Endothelial cell of umbilical vein (primary cell): ENCODE results near the gene CENPL. TPM values are rescaled to one million over a fixed set of nuclear protein-coding genes. Genes with fewer than 3 reads are reported as not detected.
"Not testable (repeated sequence)": the region's sequence is repeated elsewhere in the genome, so short reads cannot be mapped to it uniquely, and the experiment has no call there.

Source experiments
- BruUV-seq: library from RNA; stranded (reverse); fragments of 400-500 nt; replicated peaks from 2 replicates; lab custom pipeline; 2021; lab: Mats Ljungman, UMichigan
- CTCF ChIA-PET: fragments of 300-600, 350-600 bp; sonication (Branson Sonifier 250); formaldehyde crosslinking; loops from one replicate; lab custom pipeline; 2021; ENCODE audit warnings: antibody characterized with exemption, inconsistent platforms; lab: Charles Lee
- POLR2A ChIA-PET: fragments of 300-600, 350-600 bp; sonication (Branson Sonifier 250); formaldehyde crosslinking; loops from one replicate; lab custom pipeline; 2021; ENCODE audit warnings: antibody characterized with exemption, inconsistent platforms; lab: Charles Lee
- DNase-seq: peaks from one replicate; pipeline ENCODE4 v3.0.0-alpha.2; 2011; ENCODE audit warnings: low read depth, low spot score
- FAIRE-seq: peaks from 2 replicates; lab custom pipeline; 2011; peaks lifted over from hg19 to GRCh38; lab: Jason Lieb, UNC
- H2AFZ ChIP-seq: 2 replicates; pipeline ENCODE4 v1.6.0; 2012; ENCODE audit warnings: low read depth, low read length, control low read depth, inconsistent platforms
- H3K27ac ChIP-seq: 2 replicates; pipeline ENCODE4 v1.5.1; 2011; ENCODE audit warnings: low read depth, mild to moderate bottlenecking, control low read depth, low read length, moderate library complexity; ENCODE audit not compliant: insufficient read depth
- H3K27me3 ChIP-seq, 2 experiments: 2 replicates each; pipeline versions ENCODE4 v1.6.0 to v1.6.1; 2011; ENCODE audit warnings: low read length in 2 of 2, mixed read lengths in 1 of 2; ENCODE audit not compliant: control insufficient read depth in 2 of 2, insufficient read depth in 2 of 2
- H3K36me3 ChIP-seq, 2 experiments: 2 replicates in 1 of 2; 3 replicates in 1 of 2; pipeline ENCODE4 v1.5.1; 2011; ENCODE audit warnings: low read length in 2 of 2, mild to moderate bottlenecking in 1 of 2, moderate library complexity in 1 of 2; ENCODE audit not compliant: control insufficient read depth in 2 of 2, insufficient read depth in 2 of 2; ENCODE audit errors: extremely low read depth in 1 of 2
- H3K4me1 ChIP-seq: 3 replicates; pipeline ENCODE4 v1.5.1; 2011; ENCODE audit warnings: mild to moderate bottlenecking, low read length; ENCODE audit not compliant: control insufficient read depth, insufficient read depth; ENCODE audit errors: extremely low read depth
- H3K4me2 ChIP-seq: 2 replicates; pipeline ENCODE4 v1.6.1; 2011; ENCODE audit warnings: low read length, control low read depth, mixed read lengths; ENCODE audit not compliant: insufficient read depth
- H3K4me3 ChIP-seq, 3 experiments: fragments of 200-600 bp in 1 of 3; sonication (generic), shearing (Covaris generic) in 1 of 3; replicated peaks in 1 of 3; 2 replicates each; pipeline ENCODE4 v1.5.1; 2011 to 2016; ENCODE audit warnings: control low read depth in 3 of 3, low read length in 3 of 3, mild to moderate bottlenecking in 2 of 3, inconsistent platforms in 1 of 3, low read depth in 1 of 3, moderate library complexity in 1 of 3; ENCODE audit not compliant: insufficient read depth in 1 of 3
- H3K79me2 ChIP-seq: 2 replicates; pipeline ENCODE4 v1.6.0; 2012; ENCODE audit warnings: low read length, inconsistent platforms; ENCODE audit not compliant: control insufficient read depth, insufficient read depth
- H3K9ac ChIP-seq: replicated peaks from 2 replicates; pipeline ENCODE3; 2011; ENCODE audit warnings: low read length, control low read depth; ENCODE audit not compliant: insufficient read depth; ENCODE audit errors: extremely low read depth
- H3K9me1 ChIP-seq: replicated peaks from 3 replicates; pipeline ENCODE4 v1.6.0; 2011; ENCODE audit warnings: mild to moderate bottlenecking, low read length; ENCODE audit not compliant: control insufficient read depth, insufficient read depth; ENCODE audit errors: extremely low read depth
- H3K9me3 ChIP-seq: replicated peaks from 2 replicates; pipeline ENCODE4 v1.5.1; 2012; ENCODE audit warnings: low read length, inconsistent platforms; ENCODE audit not compliant: control insufficient read depth, insufficient read depth
- H4K20me1 ChIP-seq: replicated peaks from 2 replicates; pipeline ENCODE3; 2011; ENCODE audit warnings: mild to moderate bottlenecking, low read length; ENCODE audit not compliant: control insufficient read depth, insufficient read depth; ENCODE audit errors: extremely low read depth
- EZH2 ChIP-seq: IDR thresholded peaks from 2 replicates; pipeline ENCODE4 v1.6.1; 2012; ENCODE audit warnings: borderline replicate concordance, low read depth, mild to moderate bottlenecking, moderate library complexity, low read length, inconsistent platforms; ENCODE audit not compliant: severe bottlenecking
- MYC ChIP-seq: IDR thresholded peaks from one replicate; pipeline ENCODE4 v1.6.1; 2011; ENCODE audit warnings: mild to moderate bottlenecking, low read depth, low read length
- POLR2A ChIP-seq: IDR thresholded peaks from 2 replicates; pipeline ENCODE4 v1.6.1; 2012; ENCODE audit warnings: low read depth, mild to moderate bottlenecking, control low read depth, low read length
- POLR2AphosphoS5 ChIP-seq: IDR thresholded peaks from 2 replicates; pipeline ENCODE4 v1.6.1; 2012; ENCODE audit warnings: low read depth, mild to moderate bottlenecking, control low read depth, low read length, moderate library complexity; ENCODE audit not compliant: insufficient read depth
- dilution Hi-C: fragments of 300-500 bp; cut with MboI; formaldehyde crosslinking; loops from one replicate; pipeline ENCODE4 v1.15.0; 2019; ENCODE audit warnings: low sequenced_read_pairs; ENCODE audit not compliant: extremely low pct_ligation_motif_present
- intact Hi-C: fragments of 100-400 bp; cut with micrococcal nuclease; formaldehyde crosslinking; loops from one replicate; pipeline ENCODE4 v1.10.0; 2022
- polyA plus RNA-seq, 4 experiments: library from polyadenylated mRNA; depleted of rRNA in 3 of 4; stranded (reverse) in 3 of 4; unstranded in 1 of 4; fragments of >200 nt; gene quantifications; 2 replicates each; pipeline versions ENCODE4 v1.2.1 to v1.2.3, GENCODE V29; 2011 to 2012; ENCODE audit warnings: missing spikeins in 1 of 4
- total RNA-seq: library from RNA; stranded (reverse); gene quantifications from 2 replicates; pipeline ENCODE4 v1.2.3, GENCODE V29; 2021
- TF ChIP-seq, protein P1 (sequence below), 2 donors: IDR thresholded peaks; 1 replicate in 1 of 2; 2 replicates in 1 of 2; pipeline ENCODE4 v1.5.1; 2011; ENCODE audit warnings: low read length in 2 of 2, mild to moderate bottlenecking in 2 of 2, moderate library complexity in 2 of 2, control low read depth in 1 of 2, inconsistent platforms in 1 of 2, low read depth in 1 of 2; ENCODE audit not compliant: insufficient read depth in 1 of 2; ENCODE audit errors: extremely low read depth in 1 of 2

CENPL gene
- total and polyA plus RNA-seq, 2 donors (not counting 3 experiments of a cell fraction or from before 2014, with no cell fraction given) = 5.9 to 20.8 TPM

DNA sequence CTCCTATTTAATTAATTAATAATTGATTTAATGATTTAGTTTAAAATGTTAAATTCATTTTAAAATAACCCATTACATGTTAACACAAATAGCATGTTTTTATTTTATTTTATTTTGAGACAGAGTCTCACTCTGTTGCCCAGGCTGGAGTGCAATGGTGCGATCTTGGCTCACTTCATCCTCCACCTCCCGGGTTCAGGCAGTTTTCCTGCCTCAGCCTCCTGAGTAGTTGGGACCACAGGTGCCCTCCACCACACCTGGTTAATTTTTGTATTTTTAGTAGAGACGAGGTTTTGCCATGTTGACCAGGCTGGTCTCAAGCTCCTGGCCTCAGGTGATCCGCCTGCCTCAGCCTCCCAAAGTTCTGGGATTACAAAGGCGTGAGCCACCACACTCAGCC lies 34.9 kb upstream of the CENPL start:
- TF ChIP-seq POLR2AphosphoS5 = peak; percentile 10
- H3K4me1 ChIP-seq, H3K9me1 ChIP-seq, H3K27ac ChIP-seq, H3K79me2 ChIP-seq, H3K9me3 ChIP-seq, H3K4me2 ChIP-seq, FAIRE-seq, DNase-seq, dilution Hi-C loops, H4K20me1 ChIP-seq, BruUV-seq, H3K4me3 ChIP-seq, H3K27me3 ChIP-seq, intact Hi-C loops, H3K9ac ChIP-seq, H2AFZ ChIP-seq: not testable (repeated sequence)
- ChIA-PET POLR2A (interaction anchor here (2.2 kb wide), 1 partner anchor 10 kb away, joined by 10 read pairs; no protein-coding TSS in a partner anchor), CTCF (interaction anchor here (2.1 kb wide), 1 partner anchor 35 kb away, joined by 6 read pairs; the partner anchor contains the start of genes CENPL and DARS2)
- peaks cover 15 to 28% of the 10 kb centered on the region in 2 experiments for H3K36me3 ChIP-seq

- H3K4me3 ChIP-seq = no peak overlapping the region
- no peak overlapping the region for H3K27ac ChIP-seq
- H3K9me1 ChIP-seq = no peaks in the 10 kb centered on the region
- H4K20me1 ChIP-seq = no peaks in the 10 kb centered on the region
- intact Hi-C loops = no loop called here
- no peak overlapping the region for H2AFZ ChIP-seq
- no TSS peak for BruUV-seq
- no peaks in the 10 kb centered on the region for H3K27me3 ChIP-seq
- ChIA-PET POLR2A (interaction anchor here (2.2 kb wide), 1 partner anchor 11 kb away, joined by 5 read pairs; the partner anchor contains the start of gene ZBTB37), CTCF (interaction anchor here (0.6 kb wide), 1 partner anchor 169 kb away, joined by 3 read pairs; no protein-coding TSS in a partner anchor)
- peaks cover 0 to 10% of the 10 kb centered on the region in 2 experiments for H3K36me3 ChIP-seq
- no peak overlapping the region for H3K4me2 ChIP-seq
- H3K4me1 ChIP-seq = peaks cover 15% of the 10 kb centered on the region
- no peaks in the 10 kb centered on the region for H3K79me2 ChIP-seq
- no peak overlapping the region for H3K9ac ChIP-seq
- DNase-seq = no peak
- TF ChIP-seq POLR2AphosphoS5 = peak; percentile 16
- no peak for TF ChIP-seq MYC
- no peak for TF ChIP-seq EZH2
- peak; percentile 14 for TF ChIP-seq POLR2A
- TF ChIP-seq, protein P1, sequence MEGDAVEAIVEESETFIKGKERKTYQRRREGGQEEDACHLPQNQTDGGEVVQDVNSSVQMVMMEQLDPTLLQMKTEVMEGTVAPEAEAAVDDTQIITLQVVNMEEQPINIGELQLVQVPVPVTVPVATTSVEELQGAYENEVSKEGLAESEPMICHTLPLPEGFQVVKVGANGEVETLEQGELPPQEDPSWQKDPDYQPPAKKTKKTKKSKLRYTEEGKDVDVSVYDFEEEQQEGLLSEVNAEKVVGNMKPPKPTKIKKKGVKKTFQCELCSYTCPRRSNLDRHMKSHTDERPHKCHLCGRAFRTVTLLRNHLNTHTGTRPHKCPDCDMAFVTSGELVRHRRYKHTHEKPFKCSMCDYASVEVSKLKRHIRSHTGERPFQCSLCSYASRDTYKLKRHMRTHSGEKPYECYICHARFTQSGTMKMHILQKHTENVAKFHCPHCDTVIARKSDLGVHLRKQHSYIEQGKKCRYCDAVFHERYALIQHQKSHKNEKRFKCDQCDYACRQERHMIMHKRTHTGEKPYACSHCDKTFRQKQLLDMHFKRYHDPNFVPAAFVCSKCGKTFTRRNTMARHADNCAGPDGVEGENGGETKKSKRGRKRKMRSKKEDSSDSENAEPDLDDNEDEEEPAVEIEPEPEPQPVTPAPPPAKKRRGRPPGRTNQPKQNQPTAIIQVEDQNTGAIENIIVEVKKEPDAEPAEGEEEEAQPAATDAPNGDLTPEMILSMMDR (IDR thresholded peaks at IDR 0.05; ENCODE audit: extremely low read depth in 1 of 2, insufficient read depth in 1 of 2, low read depth in 1 of 2, low read length in 2 of 2) = no peak
- H3K9me3 ChIP-seq = no peaks in the 10 kb centered on the region
- no peak for FAIRE-seq
- dilution Hi-C loops = no loop called here
These were observed 32.8 kb upstream of the CENPL start for GRCh38 chr1:173857363-173857917.
